HCT116 (cell line): ENCODE data around the gene FOXA2. TPM values are rescaled to one million over a fixed set of nuclear protein-coding genes. Genes with fewer than 3 reads are reported as not detected.

ENCODE experiments used
- ATAC-seq: fragments of 200-7000 bp; cut with Tn5 transposase; 2 replicates; pipeline ENCODE4 v1.9.1; 2020; ENCODE audit warnings: mild to moderate bottlenecking, moderate library complexity
- BruUV-seq: library from RNA; stranded (reverse); fragments of 400-500 nt; replicated peaks from 2 replicates; lab custom pipeline; 2021; lab: Mats Ljungman, UMichigan
- CTCF ChIA-PET: fragments of 300-600 bp; sonication (Branson Sonifier 250); formaldehyde crosslinking; loops from one replicate; lab custom pipeline; 2021; ENCODE audit warnings: antibody characterized with exemption; lab: Charles Lee
- POLR2A ChIA-PET: fragments of 300-600, 350-600 bp; sonication (Branson Sonifier 250); formaldehyde crosslinking; loops from one replicate; lab custom pipeline; 2021; ENCODE audit warnings: antibody characterized with exemption; lab: Charles Lee
- RAD21 ChIA-PET, 2 experiments: fragments of 300-600 bp; sonication (Branson Sonifier 250); formaldehyde crosslinking; loops; one replicate each; lab custom pipeline; 2023; ENCODE audit warnings: low total read pairs in 2 of 2; ENCODE audit not compliant: uncharacterized antibody in 2 of 2, unreplicated experiment in 2 of 2, low non-redundant PET in 1 of 2; lab: Charles Lee
- DNase-seq: peaks from one replicate; pipeline ENCODE4 v3.0.0-alpha.2; 2010; ENCODE audit warnings: low read depth, low spot score
- H2AFZ ChIP-seq: fragments of 200-600 bp; shearing (Covaris generic), sonication (generic); 2 replicates; pipeline ENCODE4 v1.6.1; 2017; ENCODE audit warnings: low read depth, mixed run types, mixed read lengths, antibody characterized with exemption, low read length; ENCODE audit not compliant: poor library complexity, severe bottlenecking
- H3K27ac ChIP-seq: 2 replicates; pipeline ENCODE4 v1.5.1; 2012; ENCODE audit warnings: low read depth, low read length
- H3K27me3 ChIP-seq: fragments of 200-600 bp; sonication (generic); 2 replicates; pipeline ENCODE4 v1.6.1; 2016; ENCODE audit warnings: mixed run types, low read length, mixed read lengths; ENCODE audit not compliant: insufficient read depth
- H3K36me3 ChIP-seq, 2 experiments: fragments of 200-500 bp in 1 of 2; fragments of 200-600 bp in 1 of 2; sonication (Bioruptor generic) in 1 of 2; sonication (generic) in 1 of 2; 2 replicates each; pipeline versions ENCODE4 v1.5.1 to v1.6.1; 2014 to 2016; ENCODE audit warnings: low read length in 2 of 2, inconsistent platforms in 1 of 2, mixed read lengths in 1 of 2, mixed run types in 1 of 2; ENCODE audit not compliant: insufficient read depth in 2 of 2, control insufficient read depth in 1 of 2
- H3K4me1 ChIP-seq, 2 experiments: fragments of 200-600 bp in 1 of 2; sonication (generic) in 1 of 2; 2 replicates each; pipeline versions ENCODE4 v1.5.1 to v1.6.1; 2012 to 2017; ENCODE audit warnings: low read length in 2 of 2, inconsistent platforms in 1 of 2, mild to moderate bottlenecking in 1 of 2, mixed read lengths in 1 of 2, mixed run types in 1 of 2, moderate library complexity in 1 of 2; ENCODE audit not compliant: insufficient read depth in 2 of 2, control insufficient read depth in 1 of 2
- H3K4me2 ChIP-seq: fragments of 200-600 bp; sonication (generic); 2 replicates; pipeline ENCODE4 v1.6.1; 2017; ENCODE audit warnings: mixed run types, low read length, mixed read lengths
- H3K4me3 ChIP-seq, 2 experiments: fragments of 200-600 bp in 1 of 2; sonication (generic) in 1 of 2; replicated peaks in 1 of 2; 2 replicates each; pipeline ENCODE4 v1.5.1; 2011 to 2016; ENCODE audit warnings: low read length in 2 of 2, control low read depth in 1 of 2, low read depth in 1 of 2, mild to moderate bottlenecking in 1 of 2, mixed read lengths in 1 of 2, mixed run types in 1 of 2
- H3K79me2 ChIP-seq: fragments of 200-600 bp; sonication (generic); 2 replicates; pipeline ENCODE4 v1.6.1; 2017; ENCODE audit warnings: mild to moderate bottlenecking, mixed run types, low read length, moderate library complexity, mixed read lengths; ENCODE audit not compliant: insufficient read depth
- H3K9ac ChIP-seq: fragments of 200-600 bp; sonication (generic); 2 replicates; pipeline ENCODE4 v1.6.1; 2016; ENCODE audit warnings: low read length, mixed read lengths
- H3K9me2 ChIP-seq: fragments of 200-600 bp; sonication (generic), shearing (Covaris generic); 2 replicates; pipeline ENCODE4 v1.6.1; 2017; ENCODE audit warnings: mixed run types, mild to moderate bottlenecking, moderate library complexity; ENCODE audit not compliant: insufficient read depth
- H3K9me3 ChIP-seq, 2 experiments: fragments of 200-500 bp in 1 of 2; fragments of 200-600 bp in 1 of 2; sonication (Bioruptor generic) in 1 of 2; sonication (generic) in 1 of 2; 2 replicates each; pipeline ENCODE4 v1.6.1; 2014 to 2017; ENCODE audit warnings: low read length in 2 of 2, mixed read lengths in 2 of 2, inconsistent platforms in 1 of 2, low read depth in 1 of 2, mild to moderate bottlenecking in 1 of 2, mixed run types in 1 of 2, moderate library complexity in 1 of 2; ENCODE audit not compliant: control insufficient read depth in 1 of 2, insufficient read depth in 1 of 2
- H4K20me1 ChIP-seq: fragments of 200-600 bp; sonication (generic), shearing (Covaris generic); 2 replicates; pipeline ENCODE4 v1.6.1; 2017; ENCODE audit warnings: mixed run types, mild to moderate bottlenecking, moderate library complexity; ENCODE audit not compliant: insufficient read depth
- CEBPB ChIP-seq: IDR thresholded peaks from 2 replicates; pipeline ENCODE4 v1.6.1; 2012; ENCODE audit warnings: low read depth
- CTCF ChIP-seq, 3 experiments: fragments of 200-600 bp in 1 of 3; sonication (generic) in 1 of 3; IDR thresholded peaks in 2 of 3; conservative IDR thresholded peaks in 1 of 3; 2 replicates each; pipeline ENCODE4 v1.5.1; 2012 to 2017; ENCODE audit warnings: low read depth in 2 of 3, low read length in 2 of 3, antibody characterized with exemption in 1 of 3, borderline replicate concordance in 1 of 3, control low read depth in 1 of 3, mild to moderate bottlenecking in 1 of 3, mixed read lengths in 1 of 3, mixed run types in 1 of 3, moderate library complexity in 1 of 3; ENCODE audit not compliant: insufficient read depth in 1 of 3
- EGR1 ChIP-seq: IDR thresholded peaks from 2 replicates; pipeline ENCODE4 v1.6.1; 2012; ENCODE audit warnings: low read depth
- EZH2 ChIP-seq: fragments of 200-600 bp; sonication (generic); IDR thresholded peaks from 2 replicates; pipeline ENCODE4 v1.6.1; 2017; ENCODE audit warnings: antibody characterized with exemption, mixed run types
- EZH2phosphoT487 ChIP-seq: fragments of 200-600 bp; IDR thresholded peaks from 2 replicates; pipeline ENCODE4 v1.6.1; 2018; ENCODE audit warnings: antibody characterized with exemption, borderline replicate concordance
- FOSL1 ChIP-seq: IDR thresholded peaks from 2 replicates; pipeline ENCODE4 v1.6.1; 2012; ENCODE audit warnings: low read depth
- POLR2A ChIP-seq: IDR thresholded peaks from 2 replicates; pipeline ENCODE4 v1.7.0; 2011; ENCODE audit warnings: borderline replicate concordance; ENCODE audit not compliant: insufficient read depth, insufficient read length; ENCODE audit errors: extremely low read depth
- POLR2AphosphoS5 ChIP-seq: IDR thresholded peaks from 2 replicates; pipeline ENCODE4 v1.6.1; 2011; ENCODE audit warnings: mild to moderate bottlenecking, low read depth, low read length, moderate library complexity
- SIN3A ChIP-seq: IDR thresholded peaks from 2 replicates; pipeline ENCODE4 v1.6.1; 2012; ENCODE audit warnings: low read depth
- SRF ChIP-seq: IDR thresholded peaks from 2 replicates; pipeline ENCODE4 v1.6.1; 2012; ENCODE audit warnings: low read depth
- YY1 ChIP-seq: IDR thresholded peaks from 2 replicates; pipeline ENCODE4 v1.6.1; 2011; ENCODE audit warnings: low read length, low read depth, moderate library complexity, mild to moderate bottlenecking; ENCODE audit not compliant: insufficient replicate concordance; ENCODE audit errors: extremely low read depth
- intact Hi-C: fragments of 100-400 bp; cut with micrococcal nuclease; formaldehyde crosslinking; loops from 2 replicates; pipeline ENCODE4 v1.10.0; 2022
- total RNA-seq: library from RNA; stranded (reverse); gene quantifications from one replicate; pipeline ENCODE4 v1.2.1, GENCODE V29; 2021; ENCODE audit not compliant: unreplicated experiment
- TF ChIP-seq, protein P1 (sequence below): IDR thresholded peaks from 2 replicates; pipeline ENCODE4 v1.6.1; 2012
- TF ChIP-seq, protein P2 (sequence below): IDR thresholded peaks from 2 replicates; pipeline ENCODE4 v1.6.1; 2012; ENCODE audit warnings: low read depth
- TF ChIP-seq, protein P3 (sequence below): IDR thresholded peaks from 2 replicates; pipeline ENCODE4 v1.6.1; 2012

Gene FOXA2
- total RNA-seq, 1 experiment from 2014 or later = 0.10 TPM

- H2AFZ ChIP-seq = no peak overlapping the region
- DNase-seq = no peak
- RAD21 ChIA-PET = no interaction called here
- POLR2A ChIA-PET = no interaction called here
- H3K9me3 ChIP-seq = no peaks in the 10 kb centered on the region
- H3K4me1 ChIP-seq = no peaks in the 10 kb centered on the region
- no peak overlapping the region for H3K9ac ChIP-seq
- BruUV-seq = no TSS peak
- no peaks in the 10 kb centered on the region for H3K9me2 ChIP-seq
- H3K4me3 ChIP-seq = no peak overlapping the region
- ATAC-seq = no peak
- intact Hi-C loops = no loop called here
- H4K20me1 ChIP-seq = no peaks in the 10 kb centered on the region
- CTCF ChIA-PET = no interaction called here
- H3K27ac ChIP-seq = no peak overlapping the region
- no peaks in the 10 kb centered on the region for H3K79me2 ChIP-seq
- H3K36me3 ChIP-seq = no peaks in the 10 kb centered on the region
- TF ChIP-seq CTCF (IDR thresholded peaks at IDR 0.05 in 2 of 3, conservative IDR thresholded peaks at IDR 0.05 in 1 of 3; ENCODE audit: borderline replicate concordance in 1 of 3, insufficient read depth in 1 of 3, low read depth in 2 of 3, low read length in 2 of 3) = no peak
- TF ChIP-seq, protein P1, sequence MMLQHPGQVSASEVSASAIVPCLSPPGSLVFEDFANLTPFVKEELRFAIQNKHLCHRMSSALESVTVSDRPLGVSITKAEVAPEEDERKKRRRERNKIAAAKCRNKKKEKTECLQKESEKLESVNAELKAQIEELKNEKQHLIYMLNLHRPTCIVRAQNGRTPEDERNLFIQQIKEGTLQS = no peak
- TF ChIP-seq FOSL1 = no peak
- TF ChIP-seq POLR2A = no peak
- TF ChIP-seq, protein P2, sequence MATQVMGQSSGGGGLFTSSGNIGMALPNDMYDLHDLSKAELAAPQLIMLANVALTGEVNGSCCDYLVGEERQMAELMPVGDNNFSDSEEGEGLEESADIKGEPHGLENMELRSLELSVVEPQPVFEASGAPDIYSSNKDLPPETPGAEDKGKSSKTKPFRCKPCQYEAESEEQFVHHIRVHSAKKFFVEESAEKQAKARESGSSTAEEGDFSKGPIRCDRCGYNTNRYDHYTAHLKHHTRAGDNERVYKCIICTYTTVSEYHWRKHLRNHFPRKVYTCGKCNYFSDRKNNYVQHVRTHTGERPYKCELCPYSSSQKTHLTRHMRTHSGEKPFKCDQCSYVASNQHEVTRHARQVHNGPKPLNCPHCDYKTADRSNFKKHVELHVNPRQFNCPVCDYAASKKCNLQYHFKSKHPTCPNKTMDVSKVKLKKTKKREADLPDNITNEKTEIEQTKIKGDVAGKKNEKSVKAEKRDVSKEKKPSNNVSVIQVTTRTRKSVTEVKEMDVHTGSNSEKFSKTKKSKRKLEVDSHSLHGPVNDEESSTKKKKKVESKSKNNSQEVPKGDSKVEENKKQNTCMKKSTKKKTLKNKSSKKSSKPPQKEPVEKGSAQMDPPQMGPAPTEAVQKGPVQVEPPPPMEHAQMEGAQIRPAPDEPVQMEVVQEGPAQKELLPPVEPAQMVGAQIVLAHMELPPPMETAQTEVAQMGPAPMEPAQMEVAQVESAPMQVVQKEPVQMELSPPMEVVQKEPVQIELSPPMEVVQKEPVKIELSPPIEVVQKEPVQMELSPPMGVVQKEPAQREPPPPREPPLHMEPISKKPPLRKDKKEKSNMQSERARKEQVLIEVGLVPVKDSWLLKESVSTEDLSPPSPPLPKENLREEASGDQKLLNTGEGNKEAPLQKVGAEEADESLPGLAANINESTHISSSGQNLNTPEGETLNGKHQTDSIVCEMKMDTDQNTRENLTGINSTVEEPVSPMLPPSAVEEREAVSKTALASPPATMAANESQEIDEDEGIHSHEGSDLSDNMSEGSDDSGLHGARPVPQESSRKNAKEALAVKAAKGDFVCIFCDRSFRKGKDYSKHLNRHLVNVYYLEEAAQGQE = no peak
- no peak for TF ChIP-seq SRF
- no peak for TF ChIP-seq CEBPB
- TF ChIP-seq, protein P3, sequence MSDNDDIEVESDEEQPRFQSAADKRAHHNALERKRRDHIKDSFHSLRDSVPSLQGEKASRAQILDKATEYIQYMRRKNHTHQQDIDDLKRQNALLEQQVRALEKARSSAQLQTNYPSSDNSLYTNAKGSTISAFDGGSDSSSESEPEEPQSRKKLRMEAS = no peak
- TF ChIP-seq POLR2AphosphoS5 = no peak
- no peak for TF ChIP-seq EGR1
- no peak for TF ChIP-seq EZH2
- TF ChIP-seq SIN3A = no peak
- no peak for TF ChIP-seq YY1
- no peak for TF ChIP-seq EZH2phosphoT487
- H3K27me3 ChIP-seq = peaks cover 13% of the 10 kb centered on the region; the same call in 1 of the 2 replicates
- no peak overlapping the region for H3K4me2 ChIP-seq
Observed at GRCh38 chr20:22629927-22630326, 45.6 kb upstream of the FOXA2 start.
